GM21529 (cell line): Measurements from ENCODE around the gene ATOSB.
A peak's percentile ranks its signal among the peaks of the same experiment; 100 is the strongest.
"Not testable (repeated sequence)": the region's sequence is repeated elsewhere in the genome, so short reads cannot be mapped to it uniquely, and the experiment has no call there.

Experiments used
- ATAC-seq: cut with Tn5 transposase; IDR thresholded peaks from one replicate; pipeline ENCODE4 v1.9.1; 2021; ENCODE audit not compliant: unreplicated experiment

The ATOSB gene

GRCh38 chr9:35115680-35116538, at the start of gene ATOSB:
Gene ATOSB, minus strand, starts transcription at chr9:35115862. Its CDS starts 7,588 bp downstream, at chr9:35108274.
- ATAC-seq = peak; percentile 52

- no peak for ATAC-seq
Measured at GRCh38 chr9:35164711-35165110, 49.0 kb upstream of the ATOSB start.

GRCh38 chr9:35163413-35163812, 47.8 kb upstream of the ATOSB start:
- no peak for ATAC-seq

- peak; percentile 0 for ATAC-seq
Measured at GRCh38 chr9:35162605-35163315, 47.1 kb upstream of the ATOSB start.

GRCh38 chr9:35161713-35162604, 46.3 kb upstream of the ATOSB start, which contains the start of gene UNC13B:
Gene UNC13B, plus strand, starts transcription at chr9:35162009. Its CDS starts 275 bp downstream, at chr9:35162284.
- peak; percentile 70 for ATAC-seq

GRCh38 chr9:35158501-35159280, 43.0 kb upstream of the ATOSB start:
- peak; percentile 29 for ATAC-seq

GRCh38 chr9:35157836-35158235, 42.2 kb upstream of the ATOSB start:
- ATAC-seq = not testable (repeated sequence)

GRCh38 chr9:35156781-35157180, 41.1 kb upstream of the ATOSB start:
- ATAC-seq = no peak

- ATAC-seq = no peak
Measured at GRCh38 chr9:35152926-35153325, 37.3 kb upstream of the ATOSB start.

GRCh38 chr9:35147941-35148563, 32.4 kb upstream of the ATOSB start:
- ATAC-seq = not testable (repeated sequence)

GRCh38 chr9:35142037-35142436, 26.4 kb upstream of the ATOSB start:
- no peak for ATAC-seq

- no peak for ATAC-seq
Measured at GRCh38 chr9:35140093-35140492, 24.4 kb upstream of the ATOSB start.

GRCh38 chr9:35136866-35137265, 21.2 kb upstream of the ATOSB start:
- no peak for ATAC-seq

GRCh38 chr9:35135988-35136387, 20.3 kb upstream of the ATOSB start:
- ATAC-seq = no peak

GRCh38 chr9:35134920-35135319, 19.3 kb upstream of the ATOSB start:
- ATAC-seq = no peak

- peak; percentile 43 for ATAC-seq
Measured at GRCh38 chr9:35116898-35117551, 1.4 kb upstream of the ATOSB start.

GRCh38 chr9:35116539-35116897, 856 bp upstream of the ATOSB start:
- no peak for ATAC-seq

GRCh38 chr9:35114840-35115628, 628 bp downstream of the ATOSB start:
- ATAC-seq = no peak
